Cerebellar cortex (tissue), 1 donor: ENCODE data around the gene HMCN2.

Experiments used
- DNase-seq: peaks from one replicate; pipeline ENCODE4 v3.0.0-alpha.2; 2015; ENCODE audit warnings: low spot score

The HMCN2 gene

GRCh38 chr9:130345897-130346385, 80.4 kb downstream of the HMCN2 start:
- no peak for DNase-seq

- DNase-seq: no peak
Observed at GRCh38 chr9:130346431-130346830, 80.9 kb downstream of the HMCN2 start.

- DNase-seq: no peak
Observed at GRCh38 chr9:130347036-130347435, 81.5 kb downstream of the HMCN2 start.

- DNase-seq: no peak
Observed at GRCh38 chr9:130347931-130348330, 82.4 kb downstream of the HMCN2 start.

GRCh38 chr9:130348341-130348740, 82.8 kb downstream of the HMCN2 start:
- DNase-seq: no peak

- no peak for DNase-seq
Observed at GRCh38 chr9:130348881-130349280, 83.3 kb downstream of the HMCN2 start.

GRCh38 chr9:130349398-130349797, 83.8 kb downstream of the HMCN2 start:
- DNase-seq: no peak

- DNase-seq: no peak
Observed at GRCh38 chr9:130351343-130351742, 85.8 kb downstream of the HMCN2 start.

- DNase-seq: no peak
Observed at GRCh38 chr9:130352081-130352480, 86.5 kb downstream of the HMCN2 start.

GRCh38 chr9:130352586-130353285, 87.2 kb downstream of the HMCN2 start:
- no peak for DNase-seq

GRCh38 chr9:130354378-130354777, 88.8 kb downstream of the HMCN2 start:
- no peak for DNase-seq

- no peak for DNase-seq
Observed at GRCh38 chr9:130354806-130355205, 89.2 kb downstream of the HMCN2 start.

- DNase-seq: no peak
Observed at GRCh38 chr9:130356033-130356432, 90.5 kb downstream of the HMCN2 start.

GRCh38 chr9:130356877-130357584, 91.5 kb downstream of the HMCN2 start:
- DNase-seq: no peak

GRCh38 chr9:130358928-130359327, 93.4 kb downstream of the HMCN2 start:
- no peak for DNase-seq

- DNase-seq: no peak
Observed at GRCh38 chr9:130359819-130360218, 94.3 kb downstream of the HMCN2 start.

GRCh38 chr9:130360672-130361071, 95.1 kb downstream of the HMCN2 start:
- no peak for DNase-seq

GRCh38 chr9:130361873-130362362, 96.4 kb downstream of the HMCN2 start:
- DNase-seq: no peak

GRCh38 chr9:130362691-130363090, 97.1 kb downstream of the HMCN2 start:
- no peak for DNase-seq

GRCh38 chr9:130363755-130364404, 98.3 kb downstream of the HMCN2 start:
- DNase-seq: no peak

GRCh38 chr9:130364619-130365322, 99.2 kb downstream of the HMCN2 start:
- DNase-seq: no peak

GRCh38 chr9:130365323-130365721, 99.8 kb downstream of the HMCN2 start:
- no peak for DNase-seq
